WTC11 (cell line): ENCODE measurements around the gene CYP19A1. TPM values are rescaled to one million over a fixed set of nuclear protein-coding genes. Genes with fewer than 3 reads are reported as not detected.
"Not testable (repeated sequence)": the region's sequence is repeated elsewhere in the genome, so short reads cannot be mapped to it uniquely, and the experiment has no call there.

ENCODE experiments used
- ATAC-seq: fragments of 200-7000 bp; cut with Tn5 transposase; 2 replicates; pipeline ENCODE4 v1.10.0; 2021; ENCODE audit warnings: mild to moderate bottlenecking, moderate library complexity
- CTCF ChIA-PET: fragments of 300-600 bp; sonication (Branson Sonifier 250); formaldehyde crosslinking; loops from one replicate; lab custom pipeline; 2021; ENCODE audit warnings: antibody characterized with exemption; lab: Charles Lee
- POLR2A ChIA-PET: fragments of 350-600 bp; sonication (Branson Sonifier 250); formaldehyde crosslinking; loops from one replicate; lab custom pipeline; 2021; ENCODE audit warnings: antibody characterized with exemption; lab: Charles Lee
- DNase-seq: peaks from one replicate; pipeline ENCODE4 v3.0.0; 2021; ENCODE audit warnings: low spot score
- H3K27ac Mint-ChIP-seq: 2 replicates; pipeline ENCODE4 v1.8.0; 2021; ENCODE audit warnings: mixed read lengths
- H3K27me3 Mint-ChIP-seq: 2 replicates; pipeline ENCODE4 v1.8.0; 2021; ENCODE audit warnings: low read depth, mild to moderate bottlenecking, moderate library complexity, mixed read lengths
- H3K36me3 Mint-ChIP-seq: 2 replicates; pipeline ENCODE4 v1.8.0; 2021; ENCODE audit warnings: mixed read lengths
- H3K4me1 Mint-ChIP-seq: 2 replicates; pipeline ENCODE4 v1.8.0; 2022; ENCODE audit warnings: mixed read lengths
- H3K4me3 Mint-ChIP-seq: 2 replicates; pipeline ENCODE4 v1.8.0; 2021; ENCODE audit warnings: mild to moderate bottlenecking, moderate library complexity, mixed read lengths
- H3K9me3 Mint-ChIP-seq: 2 replicates; pipeline ENCODE4 v1.8.0; 2021; ENCODE audit warnings: mixed read lengths
- CBFB ChIP-seq: sonication (generic); formaldehyde crosslinking; IDR thresholded peaks from 2 replicates; pipeline ENCODE4 v1.8.1; 2022; ENCODE audit warnings: mild to moderate bottlenecking, low read depth, missing genetic modification reagents
- GRHL2 ChIP-seq: fragments of 250-450 bp; sonication (Bioruptor Pico); IDR thresholded peaks from 2 replicates; pipeline ENCODE4 v1.8.0; 2022; ENCODE audit warnings: mild to moderate bottlenecking, moderate library complexity; ENCODE audit not compliant: insufficient replicate concordance, severe bottlenecking
- IRF2 ChIP-seq: sonication (generic); formaldehyde crosslinking; IDR thresholded peaks from 2 replicates; pipeline ENCODE4 v1.8.0; 2022; ENCODE audit warnings: low read depth, missing genetic modification reagents, borderline replicate concordance
- JAZF1 ChIP-seq: fragments of 250-450 bp; sonication (Bioruptor Pico); IDR thresholded peaks from 2 replicates; pipeline ENCODE4 v1.9.0; 2021; ENCODE audit warnings: moderate library complexity, mild to moderate bottlenecking, inconsistent platforms
- MLX ChIP-seq: sonication (generic); formaldehyde crosslinking; IDR thresholded peaks from 2 replicates; pipeline ENCODE4 v1.8.1; 2023; ENCODE audit warnings: mild to moderate bottlenecking, missing genetic modification reagents, moderate library complexity
- MYBL2 ChIP-seq: sonication (generic); formaldehyde crosslinking; IDR thresholded peaks from 2 replicates; pipeline ENCODE4 v1.8.1; 2023; ENCODE audit warnings: mild to moderate bottlenecking, moderate library complexity, missing genetic modification reagents
- NR1H2 ChIP-seq: sonication (generic); formaldehyde crosslinking; IDR thresholded peaks from 2 replicates; pipeline ENCODE4 v1.9.0; 2021; ENCODE audit warnings: mild to moderate bottlenecking, moderate library complexity, missing genetic modification reagents
- NR3C1 ChIP-seq: sonication (generic); formaldehyde crosslinking; conservative IDR thresholded peaks from 2 replicates; pipeline ENCODE4 v1.8.1; 2023; ENCODE audit warnings: low read depth, mild to moderate bottlenecking, missing genetic modification reagents
- OVOL2 ChIP-seq: fragments of 250-450 bp; sonication (Bioruptor Pico); IDR thresholded peaks from 2 replicates; pipeline ENCODE4 v1.9.0; 2021; ENCODE audit warnings: mild to moderate bottlenecking, borderline replicate concordance
- RELA ChIP-seq: sonication (generic); formaldehyde crosslinking; IDR thresholded peaks from 2 replicates; pipeline ENCODE4 v1.8.1; 2022; ENCODE audit warnings: missing genetic modification reagents, mild to moderate bottlenecking, borderline replicate concordance
- ZNF138 ChIP-seq: sonication (generic); formaldehyde crosslinking; conservative IDR thresholded peaks from 2 replicates; pipeline ENCODE4 v1.8.1; 2022; ENCODE audit warnings: mild to moderate bottlenecking, moderate library complexity, missing genetic modification reagents
- ZNF232 ChIP-seq: sonication (generic); formaldehyde crosslinking; IDR thresholded peaks from 2 replicates; pipeline ENCODE4 v1.8.0; 2022; ENCODE audit warnings: mild to moderate bottlenecking, missing genetic modification reagents
- ZNF396 ChIP-seq: fragments of 250-450 bp; sonication (Bioruptor Pico); IDR thresholded peaks from 2 replicates; pipeline ENCODE4 v1.8.0; 2021; ENCODE audit warnings: mild to moderate bottlenecking, moderate library complexity, borderline replicate concordance
- ZNF425 ChIP-seq: fragments of 250-450 bp; sonication (Bioruptor Pico); conservative IDR thresholded peaks from 2 replicates; pipeline ENCODE4 v1.9.0; 2021; ENCODE audit warnings: mild to moderate bottlenecking
- ZNF512 ChIP-seq: sonication (generic); formaldehyde crosslinking; IDR thresholded peaks from 2 replicates; pipeline ENCODE4 v1.8.1; 2022; ENCODE audit warnings: missing genetic modification reagents, borderline replicate concordance
- total RNA-seq: library from RNA; stranded (reverse); gene quantifications from 3 replicates; pipeline ENCODE4 v1.2.3, GENCODE V29; 2021
- TF ChIP-seq, protein P1 (sequence below): sonication (generic); formaldehyde crosslinking; IDR thresholded peaks from 2 replicates; pipeline ENCODE4 v1.8.1; 2023; ENCODE audit warnings: mild to moderate bottlenecking, moderate library complexity, missing genetic modification reagents
- TF ChIP-seq, protein P2 (sequence below): sonication (generic); formaldehyde crosslinking; IDR thresholded peaks from 2 replicates; pipeline ENCODE4 v1.8.1; 2023; ENCODE audit warnings: mild to moderate bottlenecking, missing genetic modification reagents, moderate library complexity
- TF ChIP-seq, protein P3 (sequence below): fragments of 250-450 bp; sonication (Bioruptor Pico); IDR thresholded peaks from 2 replicates; pipeline ENCODE4 v1.8.0; 2021; ENCODE audit warnings: mild to moderate bottlenecking

Gene CYP19A1
- total RNA-seq, 1 experiment from 2014 or later, result not detected

DNA sequence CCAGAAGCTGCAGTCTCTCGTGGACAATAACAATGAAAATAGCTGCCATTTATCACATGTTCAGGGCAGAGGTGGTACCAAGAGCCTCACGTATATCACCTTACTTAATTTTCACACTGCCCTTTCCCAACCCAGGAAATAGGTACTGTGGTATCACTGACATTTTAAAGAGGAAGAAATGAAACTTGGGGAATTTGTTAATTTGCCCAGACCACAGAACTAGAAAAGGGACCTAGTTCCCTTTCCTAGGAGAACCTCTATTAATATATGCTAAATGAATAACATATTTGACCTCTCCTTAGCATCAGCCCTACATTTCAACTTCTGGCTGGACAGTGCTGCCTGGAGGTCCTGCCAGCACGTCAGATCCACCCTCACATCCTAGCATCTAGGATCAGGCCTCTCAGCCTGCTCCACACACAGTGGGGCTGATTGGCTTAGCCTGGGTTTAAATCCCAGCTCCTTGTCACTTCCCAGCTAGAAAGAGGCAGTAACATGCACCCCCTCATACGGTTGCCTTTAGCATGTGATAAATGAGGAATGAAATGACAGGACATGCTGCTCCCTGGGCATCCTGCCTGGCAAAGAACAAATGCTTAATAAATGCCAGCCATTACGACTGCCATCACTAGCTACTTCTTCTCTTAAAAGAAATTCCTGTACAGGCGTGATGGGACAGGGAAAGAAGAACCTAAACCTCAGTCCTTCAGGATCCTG lies 148.6 kb downstream of the CYP19A1 start:
- H3K9me3 Mint-ChIP-seq, result no peaks in the 10 kb centered on the region
- CTCF ChIA-PET, result interaction anchor here (0.6 to 2.6 kb wide), 3 partner anchors 9 to 323 kb away, joined by 3 to 16 read pairs (median 3); no protein-coding TSS in a partner anchor
- H3K27ac Mint-ChIP-seq, result no peak overlapping the region
- POLR2A ChIA-PET, result no interaction called here
- ATAC-seq (no peak), DNase-seq (no peak)
- H3K27me3 Mint-ChIP-seq, result no peaks in the 10 kb centered on the region; the same call in 1 of the 2 replicates
- peaks cover 20% of the 10 kb centered on the region for H3K4me1 Mint-ChIP-seq
- no peak overlapping the region for H3K4me3 Mint-ChIP-seq
- no peaks in the 10 kb centered on the region for H3K36me3 Mint-ChIP-seq
- TF ChIP-seq OVOL2 (CRISPR knock-in tag), result no peak
- TF ChIP-seq ZNF512 (CRISPR knock-in tag), result no peak
- no peak for TF ChIP-seq IRF2 (CRISPR knock-in tag)

- H3K4me3 Mint-ChIP-seq, H3K27ac Mint-ChIP-seq: not testable (repeated sequence)
These were observed 149.6 kb downstream of the CYP19A1 start for GRCh38 chr15:51188791-51189190.

DNA sequence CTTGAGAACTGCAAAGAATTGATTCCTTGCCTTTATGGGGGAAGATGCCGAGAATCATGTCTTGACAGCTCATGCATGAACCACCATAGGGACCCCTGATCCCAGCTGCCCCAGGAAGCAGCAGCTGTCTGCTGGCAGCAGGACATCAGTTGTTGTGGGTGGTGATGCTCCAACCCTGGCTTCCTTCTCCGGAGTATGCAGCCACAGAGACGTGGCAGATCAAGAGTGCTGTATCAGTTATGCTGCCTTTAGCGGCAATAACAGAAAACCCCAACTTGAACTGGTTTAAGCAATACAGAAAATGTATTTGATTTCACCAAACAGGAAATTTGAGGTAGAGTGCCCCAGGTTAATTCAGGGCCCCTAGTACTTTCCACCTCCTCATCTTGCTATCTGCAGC lies 151.5 kb downstream of the CYP19A1 start:
- Mint-ChIP-seq H3K36me3 (no peaks in the 10 kb centered on the region), H3K4me1 (peaks cover 7% of the 10 kb centered on the region), H3K9me3 (no peaks in the 10 kb centered on the region), H3K27me3 (no peaks in the 10 kb centered on the region), H3K27ac (no peak overlapping the region), H3K4me3 (no peak overlapping the region)
- DNase-seq (no peak), ATAC-seq (no peak)
- POLR2A ChIA-PET, result no interaction called here
- CTCF ChIA-PET, result interaction anchor here (2.8 kb wide), 1 partner anchor 24 kb away, joined by 20 read pairs; no protein-coding TSS in a partner anchor
- TF ChIP-seq, protein P1, sequence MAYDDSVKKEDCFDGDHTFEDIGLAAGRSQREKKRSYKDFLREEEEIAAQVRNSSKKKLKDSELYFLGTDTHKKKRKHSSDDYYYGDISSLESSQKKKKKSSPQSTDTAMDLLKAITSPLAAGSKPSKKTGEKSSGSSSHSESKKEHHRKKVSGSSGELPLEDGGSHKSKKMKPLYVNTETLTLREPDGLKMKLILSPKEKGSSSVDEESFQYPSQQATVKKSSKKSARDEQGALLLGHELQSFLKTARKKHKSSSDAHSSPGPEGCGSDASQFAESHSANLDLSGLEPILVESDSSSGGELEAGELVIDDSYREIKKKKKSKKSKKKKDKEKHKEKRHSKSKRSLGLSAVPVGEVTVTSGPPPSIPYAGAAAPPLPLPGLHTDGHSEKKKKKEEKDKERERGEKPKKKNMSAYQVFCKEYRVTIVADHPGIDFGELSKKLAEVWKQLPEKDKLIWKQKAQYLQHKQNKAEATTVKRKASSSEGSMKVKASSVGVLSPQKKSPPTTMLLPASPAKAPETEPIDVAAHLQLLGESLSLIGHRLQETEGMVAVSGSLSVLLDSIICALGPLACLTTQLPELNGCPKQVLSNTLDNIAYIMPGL, result no peak
- TF ChIP-seq ZNF396 (no peak), ZNF232 (CRISPR knock-in tag) (no peak), NR1H2 (CRISPR knock-in tag) (no peak), ZNF425 (CRISPR knock-in tag) (no peak), IRF2 (CRISPR knock-in tag) (no peak), MLX (CRISPR knock-in tag) (no peak), JAZF1 (CRISPR knock-in tag) (no peak), CBFB (CRISPR knock-in tag) (no peak), RELA (CRISPR knock-in tag) (no peak), MYBL2 (no peak), NR3C1 (no peak), GRHL2 (CRISPR knock-in tag) (no peak), ZNF138 (no peak)
- TF ChIP-seq, protein P2, sequence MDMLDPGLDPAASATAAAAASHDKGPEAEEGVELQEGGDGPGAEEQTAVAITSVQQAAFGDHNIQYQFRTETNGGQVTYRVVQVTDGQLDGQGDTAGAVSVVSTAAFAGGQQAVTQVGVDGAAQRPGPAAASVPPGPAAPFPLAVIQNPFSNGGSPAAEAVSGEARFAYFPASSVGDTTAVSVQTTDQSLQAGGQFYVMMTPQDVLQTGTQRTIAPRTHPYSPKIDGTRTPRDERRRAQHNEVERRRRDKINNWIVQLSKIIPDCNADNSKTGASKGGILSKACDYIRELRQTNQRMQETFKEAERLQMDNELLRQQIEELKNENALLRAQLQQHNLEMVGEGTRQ (CRISPR knock-in tag), result no peak
- TF ChIP-seq, protein P3, sequence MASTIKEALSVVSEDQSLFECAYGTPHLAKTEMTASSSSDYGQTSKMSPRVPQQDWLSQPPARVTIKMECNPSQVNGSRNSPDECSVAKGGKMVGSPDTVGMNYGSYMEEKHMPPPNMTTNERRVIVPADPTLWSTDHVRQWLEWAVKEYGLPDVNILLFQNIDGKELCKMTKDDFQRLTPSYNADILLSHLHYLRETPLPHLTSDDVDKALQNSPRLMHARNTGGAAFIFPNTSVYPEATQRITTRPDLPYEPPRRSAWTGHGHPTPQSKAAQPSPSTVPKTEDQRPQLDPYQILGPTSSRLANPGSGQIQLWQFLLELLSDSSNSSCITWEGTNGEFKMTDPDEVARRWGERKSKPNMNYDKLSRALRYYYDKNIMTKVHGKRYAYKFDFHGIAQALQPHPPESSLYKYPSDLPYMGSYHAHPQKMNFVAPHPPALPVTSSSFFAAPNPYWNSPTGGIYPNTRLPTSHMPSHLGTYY (CRISPR knock-in tag), result no peak

More at GRCh38 chr15:51188791-51189190, 149.6 kb downstream of the CYP19A1 start:
- H3K4me1 Mint-ChIP-seq, result peaks cover 20% of the 10 kb centered on the region
- not testable (repeated sequence) for ATAC-seq, H3K36me3 Mint-ChIP-seq, H3K9me3 Mint-ChIP-seq, H3K27me3 Mint-ChIP-seq, DNase-seq
- CTCF ChIA-PET, result interaction anchor here (0.9 to 2.6 kb wide), 2 partner anchors 26 to 56 kb away, joined by 3 to 16 read pairs; no protein-coding TSS in a partner anchor
- POLR2A ChIA-PET, result interaction anchor here (0.5 to 0.6 kb wide), 2 partner anchors 13 to 118 kb away, joined by 3 to 4 read pairs; no protein-coding TSS in a partner anchor
